ENCODE measurements around the gene TBATA.

TBATA gene

GRCh38 chr10:70753026-70753663 is 32.0 kb downstream of the TBATA start:
- Histone ChIP-seq H2AFZ (ENCODE audit: low read depth, low read length) (no peak overlapping the region), H2BK12ac (ENCODE audit: low read length in 2 of 2) (no peak overlapping the region), H2BK120ac (ENCODE audit: low read depth, low read length) (no peak overlapping the region), H4K91ac (ENCODE audit: low read length) (no peak overlapping the region), H3K4ac (ENCODE audit: low read depth in 1 of 2, low read length in 2 of 2) (no peak overlapping the region), H3K14ac (ENCODE audit: low read length in 2 of 2) (no peak overlapping the region), H3K79me1 (replicated peaks; ENCODE audit: low read length, poor library complexity, severe bottlenecking) (peaks cover 8% of the 10 kb centered on the region), H3K9me3 (ENCODE audit: control insufficient read depth, low read length) (no peaks in the 10 kb centered on the region), H2BK15ac (ENCODE audit: low read depth, poor library complexity, severe bottlenecking) (no peak overlapping the region), H3K4me3 (ENCODE audit: insufficient read depth in 1 of 2, low read depth in 1 of 2, low read length in 2 of 2) (no peak overlapping the region), H3K4me2 (ENCODE audit: low read length, poor library complexity, severe bottlenecking) (no peak overlapping the region), H3K18ac (ENCODE audit: low read depth in 1 of 2, low read length in 2 of 2) (no peak overlapping the region), H3K4me1 (ENCODE audit: control insufficient read depth, insufficient read depth, low read depth, low read length) (peaks cover 27% of the 10 kb centered on the region), H3K27me3 (ENCODE audit: control insufficient read depth in 1 of 2, insufficient read depth in 1 of 2, low read length in 2 of 2) (no peaks in the 10 kb centered on the region), H4K8ac (ENCODE audit: low read length) (no peak overlapping the region), H3K36me3 (ENCODE audit: control insufficient read depth in 1 of 2, insufficient read depth in 2 of 2, low read depth in 1 of 2, low read length in 2 of 2) (peaks cover 70 to 92% of the 10 kb centered on the region in 2 experiments), H3K9ac (ENCODE audit: low read length) (no peak overlapping the region), H2AK5ac (ENCODE audit: low read length, severe bottlenecking) (no peak overlapping the region), H3K23ac (ENCODE audit: low read length in 2 of 2) (no peak overlapping the region), H3K27ac (ENCODE audit: low read length, poor library complexity, severe bottlenecking) (no peak overlapping the region), H2BK5ac (ENCODE audit: low read depth, low read length, poor library complexity, severe bottlenecking) (no peak overlapping the region)
- DNase-seq: no peak
- WGBS: 89% methylated on average over 10 of the region's 10 CpGs

GRCh38 chr10:70752571-70752970 is 32.6 kb downstream of the TBATA start:
- no peak overlapping the region for H3K9ac ChIP-seq (ENCODE audit: low read length)
- H2AFZ ChIP-seq (ENCODE audit: low read depth, low read length): no peak overlapping the region
- H3K23ac ChIP-seq (ENCODE audit: low read length in 2 of 2): no peak overlapping the region
- no peak overlapping the region for H3K4ac ChIP-seq (ENCODE audit: low read depth in 1 of 2, low read length in 2 of 2)
- no peak overlapping the region for H2BK15ac ChIP-seq (ENCODE audit: low read depth, poor library complexity, severe bottlenecking)
- H3K27me3 ChIP-seq (ENCODE audit: control insufficient read depth in 1 of 2, insufficient read depth in 1 of 2, low read length in 2 of 2): no peaks in the 10 kb centered on the region
- no peak overlapping the region for H2BK12ac ChIP-seq (ENCODE audit: low read length in 2 of 2)
- no peak for DNase-seq
- no peak overlapping the region for H3K18ac ChIP-seq (ENCODE audit: low read depth in 1 of 2, low read length in 2 of 2)
- H4K91ac ChIP-seq (ENCODE audit: low read length): no peak overlapping the region
- no peak overlapping the region for H3K4me2 ChIP-seq (ENCODE audit: low read length, poor library complexity, severe bottlenecking)
- peaks cover 25% of the 10 kb centered on the region for H3K4me1 ChIP-seq (ENCODE audit: control insufficient read depth, insufficient read depth, low read depth, low read length)
- peaks cover 70 to 92% of the 10 kb centered on the region in 2 experiments for H3K36me3 ChIP-seq (ENCODE audit: control insufficient read depth in 1 of 2, insufficient read depth in 2 of 2, low read depth in 1 of 2, low read length in 2 of 2)
- no peak overlapping the region for H2BK5ac ChIP-seq (ENCODE audit: low read depth, low read length, poor library complexity, severe bottlenecking)
- WGBS: 90% methylated on average over 7 of the region's 7 CpGs
- no peak overlapping the region for H2BK120ac ChIP-seq (ENCODE audit: low read depth, low read length)
- peak overlapping the region in 1 of 2 experiments; percentile 13 for H3K14ac ChIP-seq (ENCODE audit: low read length in 2 of 2)
- no peak overlapping the region for H3K4me3 ChIP-seq (ENCODE audit: insufficient read depth in 1 of 2, low read depth in 1 of 2, low read length in 2 of 2)
- no peak overlapping the region for H3K27ac ChIP-seq (ENCODE audit: low read length, poor library complexity, severe bottlenecking)
- peaks cover 8% of the 10 kb centered on the region for H3K79me1 ChIP-seq (replicated peaks; ENCODE audit: low read length, poor library complexity, severe bottlenecking)
- no peaks in the 10 kb centered on the region for H3K9me3 ChIP-seq (ENCODE audit: control insufficient read depth, low read length)
- H2AK5ac ChIP-seq (ENCODE audit: low read length, severe bottlenecking): no peak overlapping the region
- H4K8ac ChIP-seq (ENCODE audit: low read length): no peak overlapping the region

GRCh38 chr10:70751991-70752390 is 33.2 kb downstream of the TBATA start:
- H2BK15ac ChIP-seq (ENCODE audit: low read depth, poor library complexity, severe bottlenecking): no peak overlapping the region
- no peak overlapping the region for H3K4me3 ChIP-seq (ENCODE audit: insufficient read depth in 1 of 2, low read depth in 1 of 2, low read length in 2 of 2)
- peaks cover 9% of the 10 kb centered on the region for H3K79me1 ChIP-seq (replicated peaks; ENCODE audit: low read length, poor library complexity, severe bottlenecking)
- no peaks in the 10 kb centered on the region for H3K9me3 ChIP-seq (ENCODE audit: control insufficient read depth, low read length)
- no peak overlapping the region for H3K4ac ChIP-seq (ENCODE audit: low read depth in 1 of 2, low read length in 2 of 2)
- no peak overlapping the region for H2BK120ac ChIP-seq (ENCODE audit: low read depth, low read length)
- H3K23ac ChIP-seq (ENCODE audit: low read length in 2 of 2): no peak overlapping the region
- no peak overlapping the region for H2BK5ac ChIP-seq (ENCODE audit: low read depth, low read length, poor library complexity, severe bottlenecking)
- H3K14ac ChIP-seq (ENCODE audit: low read length in 2 of 2): no peak overlapping the region
- peaks cover 23% of the 10 kb centered on the region for H3K4me1 ChIP-seq (ENCODE audit: control insufficient read depth, insufficient read depth, low read depth, low read length)
- H3K36me3 ChIP-seq (ENCODE audit: control insufficient read depth in 1 of 2, insufficient read depth in 2 of 2, low read depth in 1 of 2, low read length in 2 of 2): peaks cover 74 to 88% of the 10 kb centered on the region in 2 experiments
- H2AFZ ChIP-seq (ENCODE audit: low read depth, low read length): no peak overlapping the region
- no peak overlapping the region for H4K8ac ChIP-seq (ENCODE audit: low read length)
- DNase-seq: no peak
- no peak overlapping the region for H3K9ac ChIP-seq (ENCODE audit: low read length)
- no peak overlapping the region for H3K18ac ChIP-seq (ENCODE audit: low read depth in 1 of 2, low read length in 2 of 2)
- 96% methylated on average over 14 of the region's 14 CpGs for WGBS
- no peak overlapping the region for H2BK12ac ChIP-seq (ENCODE audit: low read length in 2 of 2)
- no peak overlapping the region for H3K27ac ChIP-seq (ENCODE audit: low read length, poor library complexity, severe bottlenecking)
- H4K91ac ChIP-seq (ENCODE audit: low read length): no peak overlapping the region
- H3K4me2 ChIP-seq (ENCODE audit: low read length, poor library complexity, severe bottlenecking): no peak overlapping the region
- no peaks in the 10 kb centered on the region for H3K27me3 ChIP-seq (ENCODE audit: control insufficient read depth in 1 of 2, insufficient read depth in 1 of 2, low read length in 2 of 2)
- H2AK5ac ChIP-seq (ENCODE audit: low read length, severe bottlenecking): no peak overlapping the region

- Histone ChIP-seq H4K91ac (ENCODE audit: low read length) (no peak overlapping the region), H2BK12ac (ENCODE audit: low read length in 2 of 2) (no peak overlapping the region), H2AFZ (ENCODE audit: low read depth, low read length) (no peak overlapping the region), H2BK5ac (ENCODE audit: low read depth, low read length, poor library complexity, severe bottlenecking) (no peak overlapping the region), H3K79me1 (replicated peaks; ENCODE audit: low read length, poor library complexity, severe bottlenecking) (peaks cover 9% of the 10 kb centered on the region), H3K23ac (ENCODE audit: low read length in 2 of 2) (no peak overlapping the region), H4K8ac (ENCODE audit: low read length) (no peak overlapping the region), H3K14ac (ENCODE audit: low read length in 2 of 2) (no peak overlapping the region), H3K4me2 (ENCODE audit: low read length, poor library complexity, severe bottlenecking) (no peak overlapping the region), H2BK120ac (ENCODE audit: low read depth, low read length) (no peak overlapping the region), H3K27ac (ENCODE audit: low read length, poor library complexity, severe bottlenecking) (no peak overlapping the region), H3K4me1 (ENCODE audit: control insufficient read depth, insufficient read depth, low read depth, low read length) (peaks cover 18% of the 10 kb centered on the region), H3K18ac (ENCODE audit: low read depth in 1 of 2, low read length in 2 of 2) (no peak overlapping the region), H3K4ac (ENCODE audit: low read depth in 1 of 2, low read length in 2 of 2) (no peak overlapping the region), H2AK5ac (ENCODE audit: low read length, severe bottlenecking) (no peak overlapping the region), H3K4me3 (ENCODE audit: insufficient read depth in 1 of 2, low read depth in 1 of 2, low read length in 2 of 2) (no peak overlapping the region), H3K9ac (ENCODE audit: low read length) (no peak overlapping the region), H3K27me3 (ENCODE audit: control insufficient read depth in 1 of 2, insufficient read depth in 1 of 2, low read length in 2 of 2) (no peaks in the 10 kb centered on the region), H3K9me3 (ENCODE audit: control insufficient read depth, low read length) (no peaks in the 10 kb centered on the region), H3K36me3 (ENCODE audit: control insufficient read depth in 1 of 2, insufficient read depth in 2 of 2, low read depth in 1 of 2, low read length in 2 of 2) (peaks cover 76 to 85% of the 10 kb centered on the region in 2 experiments), H2BK15ac (ENCODE audit: low read depth, poor library complexity, severe bottlenecking) (no peak overlapping the region)
- WGBS: 83% methylated on average over 9 of the region's 9 CpGs
- DNase-seq: no peak
These were observed 33.8 kb downstream of the TBATA start for GRCh38 chr10:70751356-70751755.

All from mesenchymal stem cell (in vitro differentiated cells and primary cell).